ENCODE results near the gene DICER1.
"Not testable (repeated sequence)": the region's sequence is repeated elsewhere in the genome, so short reads cannot be mapped to it uniquely, and the experiment has no call there.

The DICER1 gene

GRCh38 chr14:95143808-95144620 lies 13.3 kb downstream of the DICER1 start:
- no peak for DNase-seq

DNA sequence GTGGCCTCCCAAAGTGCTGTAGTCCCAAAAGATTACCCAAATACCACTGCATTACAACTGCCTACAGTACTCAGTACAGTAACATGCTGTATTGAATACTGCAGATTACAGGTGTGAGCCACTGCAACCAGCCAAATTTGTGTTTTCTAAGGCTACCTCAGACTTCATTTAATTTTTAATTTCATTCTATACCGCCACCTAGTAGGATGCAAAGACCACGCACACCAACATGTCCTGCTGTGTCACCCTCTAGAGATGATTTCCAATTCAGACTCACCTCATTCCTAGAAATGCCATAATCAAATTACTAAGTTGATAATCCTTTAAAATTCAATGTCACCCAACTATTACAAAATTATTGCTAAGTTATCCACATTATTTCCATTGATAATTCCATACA lies 15.1 kb downstream of the DICER1 start:
- DNase-seq, result no peak

GRCh38 chr14:95141684-95142083 lies 15.6 kb downstream of the DICER1 start:
- DNase-seq, result no peak

DNA sequence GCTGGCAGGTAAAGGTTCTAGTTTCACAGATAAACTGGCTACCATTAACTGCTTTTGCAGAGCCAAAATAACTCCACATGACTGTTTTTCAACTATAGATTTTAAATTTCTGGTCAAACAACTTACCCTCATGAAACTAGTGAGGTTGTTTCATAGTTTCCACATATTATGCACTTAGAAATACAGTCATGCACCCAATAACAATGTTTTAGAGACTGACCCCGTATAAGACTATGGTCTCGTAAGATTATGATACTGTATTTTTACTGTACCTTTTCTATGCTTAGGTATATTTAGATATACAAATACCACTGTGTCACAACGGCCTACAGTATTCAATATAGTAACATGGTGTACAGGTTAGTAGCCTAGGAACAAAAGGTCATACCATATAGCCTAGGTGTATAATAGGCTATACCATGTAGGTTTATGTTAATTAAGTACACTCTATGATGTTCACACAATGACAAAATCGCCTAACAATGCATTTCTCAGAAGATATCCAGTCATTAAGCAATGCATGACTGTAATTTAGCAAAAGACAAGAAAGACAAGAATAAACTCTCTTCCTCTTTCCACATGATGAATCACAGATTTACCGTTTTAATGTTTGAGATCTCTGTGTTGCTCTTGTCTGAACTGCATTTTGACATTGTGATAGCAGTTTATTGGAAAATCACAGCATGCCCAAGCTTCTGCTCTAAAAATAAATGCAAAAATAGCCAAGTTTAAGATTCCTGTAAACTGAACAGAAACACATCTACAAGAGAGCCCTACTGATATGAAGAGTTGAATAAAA lies 17.1 kb downstream of the DICER1 start:
- DNase-seq, result no peak

DNA sequence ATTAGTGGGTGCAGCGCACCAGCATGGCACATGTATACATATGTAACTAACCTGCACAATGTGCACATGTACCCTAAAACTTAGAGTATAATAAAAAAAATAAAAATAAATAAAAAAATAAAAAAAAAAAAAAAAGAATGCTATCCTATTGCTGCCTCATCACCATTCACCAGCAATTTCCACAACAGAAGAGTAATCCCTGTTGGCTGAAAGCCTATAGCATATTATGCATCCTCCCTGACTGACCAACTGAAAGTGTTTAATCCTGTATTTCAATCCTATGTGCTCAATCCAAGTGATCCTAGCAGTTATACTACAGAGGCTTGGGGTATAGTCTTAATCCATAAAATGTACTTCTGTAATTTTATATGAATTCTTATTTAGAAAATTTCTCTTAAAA lies 18.5 kb downstream of the DICER1 start:
- no peak for DNase-seq

DNA sequence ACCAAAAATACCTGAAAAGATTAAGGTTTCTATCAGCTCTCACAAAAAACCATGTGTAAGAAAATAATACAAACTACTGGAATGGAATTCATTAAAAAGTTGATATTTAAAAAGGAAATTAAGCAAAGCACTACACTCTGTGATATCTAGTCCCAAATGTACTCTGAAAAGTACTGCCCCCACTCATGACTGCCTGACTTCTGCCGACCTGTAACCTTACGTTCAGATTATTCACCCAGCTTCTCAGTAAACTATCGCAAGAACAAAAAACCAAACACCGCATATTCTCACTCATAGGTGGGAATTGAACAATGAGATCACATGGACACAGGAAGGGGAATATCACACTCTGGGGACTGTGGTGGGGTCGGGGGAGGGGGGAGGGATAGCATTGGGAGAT lies 18.9 kb downstream of the DICER1 start:
- DNase-seq, result not testable (repeated sequence)

- DNase-seq, result no peak
Measured at GRCh38 chr14:95137804-95138167, 19.5 kb downstream of the DICER1 start.

DNA sequence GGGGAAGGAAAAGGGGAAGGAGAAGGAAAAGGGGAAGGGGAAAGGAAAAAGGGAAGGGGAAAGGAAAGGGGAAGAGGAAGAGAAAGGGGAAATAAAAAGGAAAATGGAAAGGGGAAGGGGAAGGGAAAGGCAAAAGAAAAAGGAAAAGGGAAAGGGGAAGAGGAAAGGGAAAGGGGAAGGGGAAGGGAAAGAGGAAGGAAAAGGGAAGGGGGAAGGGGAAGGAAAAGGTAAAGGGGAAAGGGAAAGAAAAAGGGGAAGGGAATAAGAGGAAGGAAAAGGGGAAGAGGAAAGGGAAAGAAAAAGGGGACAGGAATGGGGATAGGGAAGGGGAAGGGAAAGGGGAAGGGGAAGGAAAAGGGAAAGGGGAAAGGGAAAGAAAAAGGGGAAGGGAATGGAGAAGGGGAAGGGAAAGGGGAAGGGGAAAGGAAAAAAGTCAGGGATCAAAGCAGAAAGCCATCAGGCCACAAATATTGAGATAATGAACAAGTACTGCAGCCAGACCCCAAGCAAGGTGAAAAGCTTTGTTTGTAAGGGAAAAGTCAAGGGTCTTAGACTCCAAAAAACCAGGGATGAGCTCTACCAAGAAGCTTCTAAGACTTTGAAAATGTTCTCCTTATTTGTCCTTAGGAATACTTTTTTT lies 20.0 kb downstream of the DICER1 start:
- no peak for DNase-seq

DNA sequence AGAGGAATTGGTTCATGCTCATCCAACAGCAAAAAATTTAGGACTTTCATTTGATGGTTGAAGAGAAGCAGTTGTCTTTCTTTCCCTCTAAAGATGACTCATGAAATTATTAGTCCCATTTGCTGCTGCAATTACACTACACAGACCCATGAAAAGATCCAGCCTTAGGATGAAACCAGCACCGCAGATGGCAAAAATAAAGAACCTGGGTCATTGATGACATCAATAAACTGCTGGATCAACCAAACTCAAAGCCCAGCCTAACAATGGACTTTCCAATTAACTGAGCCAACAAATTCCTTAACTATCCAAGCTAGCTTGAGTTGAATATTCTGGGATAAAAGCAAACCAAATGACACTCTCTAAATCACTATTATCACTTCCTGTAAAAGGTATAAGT lies 20.7 kb downstream of the DICER1 start:
- no peak for DNase-seq

GRCh38 chr14:95134304-95134933 lies 22.9 kb downstream of the DICER1 start:
- no peak for DNase-seq

- DNase-seq, result no peak
Measured at GRCh38 chr14:95133282-95133681, 24.0 kb downstream of the DICER1 start.

- no peak for DNase-seq
Measured at GRCh38 chr14:95132760-95133159, 24.6 kb downstream of the DICER1 start.

GRCh38 chr14:95130549-95130948 lies 26.8 kb downstream of the DICER1 start:
- DNase-seq, result no peak

- no peak for DNase-seq
Measured at GRCh38 chr14:95128140-95128539, 29.2 kb downstream of the DICER1 start.

DNA sequence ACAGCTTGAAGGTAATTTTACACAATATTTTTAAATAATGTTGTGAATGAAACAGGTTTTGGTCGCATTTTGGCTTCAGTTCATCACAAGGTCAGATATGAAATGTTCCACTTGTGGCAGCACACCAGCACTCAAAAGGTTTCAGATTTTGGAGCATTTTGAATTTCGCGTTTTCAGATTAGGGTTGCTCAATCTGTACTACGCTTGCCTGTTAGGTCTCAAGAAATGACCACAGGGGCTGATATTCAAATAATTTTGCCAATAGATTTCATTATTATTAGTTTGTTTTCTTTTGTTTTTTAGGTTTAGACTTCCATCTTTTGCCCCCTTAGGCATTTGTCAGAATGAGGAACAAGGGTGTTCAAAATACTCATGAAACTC lies 29.8 kb downstream of the DICER1 start:
- DNase-seq, result no peak

DNA sequence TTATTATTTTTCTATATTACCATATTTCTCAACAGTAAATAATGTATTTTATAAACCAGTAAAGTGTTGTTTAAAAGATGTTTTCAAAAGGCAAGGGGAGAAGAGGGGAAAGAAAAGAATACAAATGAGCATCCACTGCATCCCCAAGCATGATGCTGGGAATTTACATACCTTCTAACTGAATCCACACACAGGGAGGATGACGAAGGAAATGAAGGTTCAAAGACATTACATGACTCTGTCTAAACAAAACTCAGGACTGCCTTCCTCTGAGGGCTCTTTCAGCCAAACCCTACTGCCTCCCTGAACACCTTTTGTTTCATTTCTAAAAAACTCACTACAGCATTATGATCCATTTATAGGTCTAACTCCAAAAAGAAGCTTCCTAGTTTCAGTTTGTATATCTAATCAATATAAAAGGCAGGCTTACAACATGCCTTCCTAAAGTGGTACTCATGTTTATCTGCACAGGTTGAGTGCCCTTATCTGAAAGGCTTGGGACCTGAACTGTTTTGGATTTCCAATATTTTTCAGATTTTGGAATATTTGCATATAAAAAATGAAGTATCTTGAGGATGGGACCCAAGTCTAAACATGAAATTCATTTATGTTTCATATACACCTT lies 30.3 kb downstream of the DICER1 start:
- no peak for DNase-seq

- no peak for DNase-seq
Measured at GRCh38 chr14:95125915-95126314, 31.4 kb downstream of the DICER1 start.

GRCh38 chr14:95125221-95125620 lies 32.1 kb downstream of the DICER1 start:
- no peak for DNase-seq

DNA sequence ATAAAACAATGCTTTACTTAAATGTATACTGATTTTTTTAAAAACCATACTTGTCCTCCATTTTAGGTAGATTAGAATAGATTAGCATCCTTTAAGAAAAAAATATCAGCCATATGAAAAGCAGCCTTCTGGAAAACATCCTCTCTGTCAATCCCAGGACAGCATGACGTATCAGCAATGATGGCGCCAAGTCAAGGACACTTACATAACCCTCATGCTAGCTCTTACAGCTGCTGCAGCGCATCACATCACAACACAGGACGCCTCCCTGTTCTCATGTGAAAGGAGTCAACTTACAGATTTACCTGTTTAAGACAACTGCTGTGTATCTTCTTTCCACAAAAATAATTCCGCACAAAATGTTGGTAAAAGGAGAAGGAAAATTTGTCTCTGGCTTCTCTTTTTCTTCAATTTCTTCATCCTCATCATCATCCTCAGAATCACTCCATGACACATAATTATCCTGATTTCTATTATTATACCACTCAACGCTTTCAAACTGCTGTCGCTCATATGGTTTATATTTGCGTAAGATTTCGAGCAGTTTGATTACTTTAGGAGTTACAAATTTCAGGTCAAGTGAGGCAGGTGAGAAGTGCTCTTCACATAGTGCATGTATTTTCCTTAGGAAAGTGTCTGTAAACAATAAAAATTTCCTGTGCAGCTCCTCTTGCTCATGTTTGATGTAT lies 33.3 kb downstream of the DICER1 start:
- no peak for DNase-seq

DNA sequence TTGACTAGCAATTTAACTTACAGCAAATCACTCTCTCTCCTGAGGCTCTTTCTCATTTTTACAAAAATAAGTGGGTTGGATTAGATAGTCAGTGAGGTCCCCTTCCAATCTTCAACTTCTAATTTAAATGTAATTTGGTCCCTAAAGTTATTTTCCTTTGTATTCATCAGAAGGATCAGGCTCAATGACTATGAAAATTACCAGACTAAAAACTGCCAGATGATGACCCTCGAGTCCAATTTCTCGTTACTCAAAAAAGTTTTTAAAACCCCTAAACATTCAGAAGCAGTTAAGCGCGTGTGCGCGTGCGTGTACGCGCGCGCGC lies 34.7 kb downstream of the DICER1 start:
- no peak for DNase-seq

- DNase-seq, result no peak
Measured at GRCh38 chr14:95121911-95122620, 35.3 kb downstream of the DICER1 start.

DNA sequence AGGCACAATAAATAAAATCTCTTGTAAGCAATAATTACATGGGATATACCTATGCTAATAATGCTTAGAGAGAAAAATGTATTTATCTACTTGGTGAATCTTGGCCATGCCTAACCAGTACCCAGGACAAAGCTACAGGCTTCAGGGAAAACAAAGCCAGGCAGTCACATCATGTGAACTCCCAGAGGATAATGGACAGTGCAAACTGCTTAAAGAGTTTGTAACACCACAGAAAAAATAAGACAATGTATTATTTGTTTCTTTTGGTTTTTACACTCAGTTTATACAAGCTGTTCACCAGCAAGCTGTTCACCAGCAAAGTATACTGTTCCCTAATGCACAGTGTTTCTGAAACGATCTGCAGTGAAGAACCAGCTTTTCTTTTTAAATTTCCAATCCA lies 38.0 kb downstream of the DICER1 start:
- DNase-seq, result no peak

Measured in cerebellar nuclear complex (tissue), 1 donor.